ENCODE data around the gene NEK4.
"Not testable (repeated sequence)": the region's sequence is repeated elsewhere in the genome, so short reads cannot be mapped to it uniquely, and the experiment has no call there.

- TF ChIP-seq, protein P1, sequence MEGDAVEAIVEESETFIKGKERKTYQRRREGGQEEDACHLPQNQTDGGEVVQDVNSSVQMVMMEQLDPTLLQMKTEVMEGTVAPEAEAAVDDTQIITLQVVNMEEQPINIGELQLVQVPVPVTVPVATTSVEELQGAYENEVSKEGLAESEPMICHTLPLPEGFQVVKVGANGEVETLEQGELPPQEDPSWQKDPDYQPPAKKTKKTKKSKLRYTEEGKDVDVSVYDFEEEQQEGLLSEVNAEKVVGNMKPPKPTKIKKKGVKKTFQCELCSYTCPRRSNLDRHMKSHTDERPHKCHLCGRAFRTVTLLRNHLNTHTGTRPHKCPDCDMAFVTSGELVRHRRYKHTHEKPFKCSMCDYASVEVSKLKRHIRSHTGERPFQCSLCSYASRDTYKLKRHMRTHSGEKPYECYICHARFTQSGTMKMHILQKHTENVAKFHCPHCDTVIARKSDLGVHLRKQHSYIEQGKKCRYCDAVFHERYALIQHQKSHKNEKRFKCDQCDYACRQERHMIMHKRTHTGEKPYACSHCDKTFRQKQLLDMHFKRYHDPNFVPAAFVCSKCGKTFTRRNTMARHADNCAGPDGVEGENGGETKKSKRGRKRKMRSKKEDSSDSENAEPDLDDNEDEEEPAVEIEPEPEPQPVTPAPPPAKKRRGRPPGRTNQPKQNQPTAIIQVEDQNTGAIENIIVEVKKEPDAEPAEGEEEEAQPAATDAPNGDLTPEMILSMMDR (IDR thresholded peaks at IDR 0.05), result not testable (repeated sequence)
- not testable (repeated sequence) for TF ChIP-seq RCOR1 (IDR thresholded peaks at IDR 0.05; ENCODE audit: low read length); GABPA (IDR thresholded peaks at IDR 0.05; ENCODE audit: low read depth); EZH2phosphoT487 (IDR thresholded peaks at IDR 0.05; ENCODE audit: borderline replicate concordance, low read depth); ELF1 (IDR thresholded peaks at IDR 0.05)
Measured at GRCh38 chr3:52776486-52776885, 5.7 kb upstream of the NEK4 start.
